ENCODE data around the gene COG5. TPM values are rescaled to one million over a fixed set of nuclear protein-coding genes. Genes with fewer than 3 reads are reported as not detected.

The COG5 gene
- total and polyA plus RNA-seq, 2 experiments from 2014 or later = 15.4 to 36.5 TPM

DNA sequence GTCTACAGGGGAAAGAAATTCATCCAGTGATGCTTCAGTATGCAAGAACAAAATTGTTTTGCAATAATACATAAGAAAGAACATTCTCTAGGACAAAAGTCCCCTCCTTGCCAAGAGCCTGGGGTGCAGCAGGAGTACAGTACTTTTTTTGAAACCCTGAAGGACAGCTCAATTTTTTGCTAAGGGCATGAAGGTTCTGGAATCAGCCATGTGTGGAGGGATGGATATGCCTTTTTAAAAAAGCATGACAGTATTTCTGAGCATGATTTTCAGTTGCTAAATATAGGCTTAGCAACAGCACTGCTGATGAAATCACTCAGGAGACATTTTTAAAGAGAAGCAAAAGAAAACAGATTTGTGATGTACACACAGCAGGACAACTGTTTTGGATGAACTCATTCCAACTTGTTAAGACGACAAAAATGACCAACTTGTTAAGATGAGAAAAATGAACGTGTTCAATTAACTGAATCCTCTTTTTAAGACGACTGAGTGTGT lies 355.6 kb downstream of the COG5 start:
- Histone ChIP-seq H3K79me2 (replicated peaks; ENCODE audit: insufficient read depth) (no peaks in the 10 kb centered on the region), H3K4me2 (no peak overlapping the region), H3F3A (replicated peaks; ENCODE audit: low read depth) (no peaks in the 10 kb centered on the region), H3K27ac (ENCODE audit: low read depth) (no peak overlapping the region), H3K27me3 (ENCODE audit: insufficient read depth) (no peaks in the 10 kb centered on the region), H2AFZ (no peak overlapping the region), H4K20me1 (replicated peaks; ENCODE audit: insufficient read depth) (no peaks in the 10 kb centered on the region; the same call in 1 of the 2 replicates), H3K36me3 (ENCODE audit: insufficient read depth) (no peaks in the 10 kb centered on the region), H3K4me3 (no peak overlapping the region), H3K4me1 (ENCODE audit: insufficient read depth) (no peaks in the 10 kb centered on the region), H3K9me2 (ENCODE audit: insufficient read depth) (no peaks in the 10 kb centered on the region)
- ATAC-seq (no peak), DNase-seq (ENCODE audit: low spot score) (no peak)
- H3K4me3 Mint-ChIP-seq = no peak overlapping the region
- peaks cover 4% of the 10 kb centered on the region; the same call in 2 of the 3 replicates for H3K36me3 Mint-ChIP-seq (ENCODE audit: low read depth)
- no peak overlapping the region for H3K27ac Mint-ChIP-seq
- H3K9me3 Mint-ChIP-seq = no peaks in the 10 kb centered on the region
- H3K4me1 Mint-ChIP-seq = 0 out of 3 replicates have a peak, but pooled peaks cover 3% of the 10 kb centered on the region
- TF ChIP-seq EZH2 (IDR thresholded peaks at IDR 0.05; ENCODE audit: low read depth, unreplicated experiment) (no peak), EZH2phosphoT487 (IDR thresholded peaks at IDR 0.05; ENCODE audit: unreplicated experiment) (no peak), CTCF (conservative IDR thresholded peaks at IDR 0.05; ENCODE audit: low read depth in 2 of 2) (no peak), ZNF331 (CRISPR knock-in tag; IDR thresholded peaks at IDR 0.05; ENCODE audit: low read depth) (no peak), STAT1 (IDR thresholded peaks at IDR 0.05; ENCODE audit: unreplicated experiment) (no peak), POLR2AphosphoS5 (IDR thresholded peaks at IDR 0.05; ENCODE audit: low read depth) (no peak), REST (IDR thresholded peaks at IDR 0.05; ENCODE audit: unreplicated experiment) (no peak), JUNB (IDR thresholded peaks at IDR 0.05; ENCODE audit: unreplicated experiment) (no peak), ZNF114 (CRISPR knock-in tag; IDR thresholded peaks at IDR 0.05) (no peak), CREB1 (CRISPR knock-in tag; IDR thresholded peaks at IDR 0.05; ENCODE audit: low read depth) (no peak), NANOG (IDR thresholded peaks at IDR 0.05; ENCODE audit: borderline replicate concordance) (no peak)
- TF ChIP-seq, protein P1, sequence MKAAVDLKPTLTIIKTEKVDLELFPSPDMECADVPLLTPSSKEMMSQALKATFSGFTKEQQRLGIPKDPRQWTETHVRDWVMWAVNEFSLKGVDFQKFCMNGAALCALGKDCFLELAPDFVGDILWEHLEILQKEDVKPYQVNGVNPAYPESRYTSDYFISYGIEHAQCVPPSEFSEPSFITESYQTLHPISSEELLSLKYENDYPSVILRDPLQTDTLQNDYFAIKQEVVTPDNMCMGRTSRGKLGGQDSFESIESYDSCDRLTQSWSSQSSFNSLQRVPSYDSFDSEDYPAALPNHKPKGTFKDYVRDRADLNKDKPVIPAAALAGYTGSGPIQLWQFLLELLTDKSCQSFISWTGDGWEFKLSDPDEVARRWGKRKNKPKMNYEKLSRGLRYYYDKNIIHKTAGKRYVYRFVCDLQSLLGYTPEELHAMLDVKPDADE (IDR thresholded peaks at IDR 0.05) = no peak
- TF ChIP-seq, protein P2, sequence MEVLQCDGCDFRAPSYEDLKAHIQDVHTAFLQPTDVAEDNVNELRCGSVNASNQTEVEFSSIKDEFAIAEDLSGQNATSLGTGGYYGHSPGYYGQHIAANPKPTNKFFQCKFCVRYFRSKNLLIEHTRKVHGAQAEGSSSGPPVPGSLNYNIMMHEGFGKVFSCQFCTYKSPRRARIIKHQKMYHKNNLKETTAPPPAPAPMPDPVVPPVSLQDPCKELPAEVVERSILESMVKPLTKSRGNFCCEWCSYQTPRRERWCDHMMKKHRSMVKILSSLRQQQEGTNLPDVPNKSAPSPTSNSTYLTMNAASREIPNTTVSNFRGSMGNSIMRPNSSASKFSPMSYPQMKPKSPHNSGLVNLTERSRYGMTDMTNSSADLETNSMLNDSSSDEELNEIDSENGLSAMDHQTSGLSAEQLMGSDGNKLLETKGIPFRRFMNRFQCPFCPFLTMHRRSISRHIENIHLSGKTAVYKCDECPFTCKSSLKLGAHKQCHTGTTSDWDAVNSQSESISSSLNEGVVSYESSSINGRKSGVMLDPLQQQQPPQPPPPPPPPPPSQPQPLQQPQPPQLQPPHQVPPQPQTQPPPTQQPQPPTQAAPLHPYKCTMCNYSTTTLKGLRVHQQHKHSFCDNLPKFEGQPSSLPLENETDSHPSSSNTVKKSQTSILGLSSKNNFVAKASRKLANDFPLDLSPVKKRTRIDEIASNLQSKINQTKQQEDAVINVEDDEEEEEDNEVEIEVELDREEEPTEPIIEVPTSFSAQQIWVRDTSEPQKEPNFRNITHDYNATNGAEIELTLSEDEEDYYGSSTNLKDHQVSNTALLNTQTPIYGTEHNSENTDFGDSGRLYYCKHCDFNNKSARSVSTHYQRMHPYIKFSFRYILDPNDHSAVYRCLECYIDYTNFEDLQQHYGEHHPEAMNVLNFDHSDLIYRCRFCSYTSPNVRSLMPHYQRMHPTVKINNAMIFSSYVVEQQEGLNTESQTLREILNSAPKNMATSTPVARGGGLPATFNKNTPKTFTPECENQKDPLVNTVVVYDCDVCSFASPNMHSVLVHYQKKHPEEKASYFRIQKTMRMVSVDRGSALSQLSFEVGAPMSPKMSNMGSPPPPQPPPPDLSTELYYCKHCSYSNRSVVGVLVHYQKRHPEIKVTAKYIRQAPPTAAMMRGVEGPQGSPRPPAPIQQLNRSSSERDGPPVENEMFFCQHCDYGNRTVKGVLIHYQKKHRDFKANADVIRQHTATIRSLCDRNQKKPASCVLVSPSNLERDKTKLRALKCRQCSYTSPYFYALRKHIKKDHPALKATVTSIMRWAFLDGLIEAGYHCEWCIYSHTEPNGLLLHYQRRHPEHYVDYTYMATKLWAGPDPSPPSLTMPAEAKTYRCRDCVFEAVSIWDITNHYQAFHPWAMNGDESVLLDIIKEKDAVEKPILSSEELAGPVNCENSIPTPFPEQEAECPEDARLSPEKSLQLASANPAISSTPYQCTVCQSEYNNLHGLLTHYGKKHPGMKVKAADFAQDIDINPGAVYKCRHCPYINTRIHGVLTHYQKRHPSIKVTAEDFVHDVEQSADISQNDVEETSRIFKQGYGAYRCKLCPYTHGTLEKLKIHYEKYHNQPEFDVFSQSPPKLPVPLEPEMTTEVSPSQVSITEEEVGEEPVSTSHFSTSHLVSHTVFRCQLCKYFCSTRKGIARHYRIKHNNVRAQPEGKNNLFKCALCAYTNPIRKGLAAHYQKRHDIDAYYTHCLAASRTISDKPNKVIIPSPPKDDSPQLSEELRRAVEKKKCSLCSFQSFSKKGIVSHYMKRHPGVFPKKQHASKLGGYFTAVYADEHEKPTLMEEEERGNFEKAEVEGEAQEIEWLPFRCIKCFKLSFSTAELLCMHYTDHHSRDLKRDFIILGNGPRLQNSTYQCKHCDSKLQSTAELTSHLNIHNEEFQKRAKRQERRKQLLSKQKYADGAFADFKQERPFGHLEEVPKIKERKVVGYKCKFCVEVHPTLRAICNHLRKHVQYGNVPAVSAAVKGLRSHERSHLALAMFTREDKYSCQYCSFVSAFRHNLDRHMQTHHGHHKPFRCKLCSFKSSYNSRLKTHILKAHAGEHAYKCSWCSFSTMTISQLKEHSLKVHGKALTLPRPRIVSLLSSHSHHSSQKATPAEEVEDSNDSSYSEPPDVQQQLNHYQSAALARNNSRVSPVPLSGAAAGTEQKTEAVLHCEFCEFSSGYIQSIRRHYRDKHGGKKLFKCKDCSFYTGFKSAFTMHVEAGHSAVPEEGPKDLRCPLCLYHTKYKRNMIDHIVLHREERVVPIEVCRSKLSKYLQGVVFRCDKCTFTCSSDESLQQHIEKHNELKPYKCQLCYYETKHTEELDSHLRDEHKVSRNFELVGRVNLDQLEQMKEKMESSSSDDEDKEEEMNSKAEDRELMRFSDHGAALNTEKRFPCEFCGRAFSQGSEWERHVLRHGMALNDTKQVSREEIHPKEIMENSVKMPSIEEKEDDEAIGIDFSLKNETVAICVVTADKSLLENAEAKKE (CRISPR knock-in tag; IDR thresholded peaks at IDR 0.05) = no peak
- peaks cover 6% of the 10 kb centered on the region for H3K27me3 Mint-ChIP-seq (ENCODE audit: insufficient read depth, low read depth, poor library complexity)
